Keratinocyte (primary cell): ENCODE results near the gene FBN2. TPM values are rescaled to one million over a fixed set of nuclear protein-coding genes. Genes with fewer than 3 reads are reported as not detected.
"Not testable (repeated sequence)": the region's sequence is repeated elsewhere in the genome, so short reads cannot be mapped to it uniquely, and the experiment has no call there.

Source experiments
- DNase-seq: peaks from one replicate; pipeline ENCODE4 v3.0.0-alpha.2; 2011; ENCODE audit warnings: low read depth, missing footprints, low spot score
- FAIRE-seq: peaks from 2 replicates; lab custom pipeline; 2011; peaks lifted over from hg19 to GRCh38; lab: Jason Lieb, UNC
- H2AFZ ChIP-seq: 2 replicates; pipeline ENCODE4 v1.6.0; 2012; ENCODE audit warnings: low read length, control low read depth, inconsistent platforms; ENCODE audit not compliant: control insufficient read depth
- H3K27ac ChIP-seq: 2 replicates; pipeline ENCODE4 v1.5.1; 2011; ENCODE audit warnings: low read length; ENCODE audit not compliant: control insufficient read depth, insufficient read depth
- H3K27me3 ChIP-seq: 3 replicates; pipeline ENCODE4 v1.6.0; 2011; ENCODE audit warnings: low read length; ENCODE audit not compliant: control insufficient read depth, insufficient read depth; ENCODE audit errors: extremely low read depth
- H3K36me3 ChIP-seq, 2 experiments: 2 replicates in 1 of 2; 3 replicates in 1 of 2; pipeline ENCODE4 v1.5.1; 2011; ENCODE audit warnings: low read length in 2 of 2, mild to moderate bottlenecking in 1 of 2; ENCODE audit not compliant: control insufficient read depth in 2 of 2, insufficient read depth in 2 of 2; ENCODE audit errors: extremely low read depth in 1 of 2
- H3K4me1 ChIP-seq: 3 replicates; pipeline ENCODE4 v1.5.1; 2011; ENCODE audit warnings: low read length; ENCODE audit not compliant: control insufficient read depth, insufficient read depth; ENCODE audit errors: extremely low read depth
- H3K4me2 ChIP-seq: 3 replicates; pipeline ENCODE4 v1.6.0; 2011; ENCODE audit warnings: low read depth, low read length; ENCODE audit not compliant: control insufficient read depth, insufficient read depth; ENCODE audit errors: extremely low read depth
- H3K4me3 ChIP-seq, 3 experiments: fragments of 200-600 bp in 1 of 3; sonication (generic) in 1 of 3; 2 replicates in 2 of 3; 3 replicates in 1 of 3; pipeline ENCODE4 v1.5.1; 2011 to 2016; ENCODE audit warnings: low read length in 3 of 3, mild to moderate bottlenecking in 3 of 3, control low read depth in 2 of 3, inconsistent platforms in 1 of 3, low read depth in 1 of 3, mixed read lengths in 1 of 3, mixed run types in 1 of 3, moderate library complexity in 1 of 3; ENCODE audit not compliant: control insufficient read depth in 2 of 3, insufficient read depth in 2 of 3; ENCODE audit errors: extremely low read depth in 1 of 3
- H3K79me2 ChIP-seq: 2 replicates; pipeline ENCODE4 v1.6.0; 2012; ENCODE audit warnings: low read length; ENCODE audit not compliant: control insufficient read depth, insufficient read depth
- H3K9ac ChIP-seq: 3 replicates; pipeline ENCODE4 v1.6.0; 2011; ENCODE audit warnings: low read length; ENCODE audit not compliant: control insufficient read depth, insufficient read depth; ENCODE audit errors: extremely low read depth
- H3K9me1 ChIP-seq: 3 replicates; pipeline ENCODE4 v1.6.0; 2011; ENCODE audit warnings: low read length; ENCODE audit not compliant: control insufficient read depth, insufficient read depth; ENCODE audit errors: extremely low read depth
- H3K9me3 ChIP-seq: 2 replicates; pipeline ENCODE4 v1.5.1; 2012; ENCODE audit warnings: low read depth, low read length; ENCODE audit not compliant: control insufficient read depth
- H4K20me1 ChIP-seq: 3 replicates; pipeline ENCODE4 v1.6.0; 2011; ENCODE audit warnings: low read length; ENCODE audit not compliant: control insufficient read depth, insufficient read depth; ENCODE audit errors: extremely low read depth
- CTCF ChIP-seq, 3 experiments: IDR thresholded peaks in 1 of 3; conservative IDR thresholded peaks in 1 of 3; optimal IDR thresholded peaks in 1 of 3; 2 replicates in 2 of 3; 3 replicates in 1 of 3; pipeline versions ENCODE3 to v1.5.1; 2011; ENCODE audit warnings: low read length in 3 of 3, mild to moderate bottlenecking in 3 of 3, moderate library complexity in 2 of 3, control low read depth in 1 of 3, inconsistent platforms in 1 of 3; ENCODE audit not compliant: insufficient read depth in 2 of 3; ENCODE audit errors: extremely low read depth in 1 of 3
- EZH2 ChIP-seq: IDR thresholded peaks from one replicate; pipeline ENCODE4 v1.6.1; 2012; ENCODE audit warnings: inconsistent platforms, mild to moderate bottlenecking, low read length, moderate library complexity
- dilution Hi-C: fragments of 300-500 bp; cut with MboI; formaldehyde crosslinking; loops from one replicate; pipeline ENCODE4 v1.7.0; 2020; ENCODE audit warnings: low sequenced_read_pairs; ENCODE audit not compliant: extremely low pct_ligation_motif_present
- polyA plus RNA-seq, 5 experiments: library from polyadenylated mRNA; depleted of rRNA in 3 of 5; stranded (reverse) in 3 of 5; stranded (forward) in 1 of 5; unstranded in 1 of 5; fragments of >200 nt; gene quantifications; 1 replicate in 1 of 5; 2 replicates in 3 of 5; 3 replicates in 1 of 5; pipeline versions ENCODE4 v1.2.1 to v1.2.3, GENCODE V29; 2011 to 2012; ENCODE audit warnings: missing spikeins in 2 of 5, low read depth in 1 of 5, low replicate concordance in 1 of 5

FBN2 gene
- polyA plus RNA-seq, 1 donor (not counting 4 experiments of a cell fraction or from before 2014, with no cell fraction given) = 30.1 TPM

- no peak overlapping the region for H3K27ac ChIP-seq
- dilution Hi-C loops = no loop called here
- DNase-seq (no peak), FAIRE-seq (no peak)
- H3K9me3 ChIP-seq = no peaks in the 10 kb centered on the region
- no peaks in the 10 kb centered on the region for H3K27me3 ChIP-seq
- no peaks in the 10 kb centered on the region for H3K9me1 ChIP-seq
- peaks cover 0 to 2% of the 10 kb centered on the region in 2 experiments for H3K36me3 ChIP-seq
- H4K20me1 ChIP-seq = no peaks in the 10 kb centered on the region
- H3K4me3 ChIP-seq = no peak overlapping the region
- H2AFZ ChIP-seq = no peak overlapping the region
- no peaks in the 10 kb centered on the region for H3K4me1 ChIP-seq
- H3K4me2 ChIP-seq = no peak overlapping the region
- no peak overlapping the region for H3K9ac ChIP-seq
- H3K79me2 ChIP-seq = no peaks in the 10 kb centered on the region
- TF ChIP-seq EZH2 (no peak), CTCF (optimal IDR thresholded peaks at IDR 0.05 in 1 of 3, IDR thresholded peaks at IDR 0.05 in 1 of 3, conservative IDR thresholded peaks at IDR 0.05 in 1 of 3; ENCODE audit: extremely low read depth in 1 of 3, insufficient read depth in 2 of 3, low read length in 3 of 3) (no peak)
Observed at GRCh38 chr5:128455841-128456361, 82.1 kb downstream of the FBN2 start.

GRCh38 chr5:128453121-128453520 lies 84.9 kb downstream of the FBN2 start:
- dilution Hi-C loops = no loop called here
- H3K9ac ChIP-seq = no peak overlapping the region

GRCh38 chr5:128447224-128447623 lies 90.8 kb downstream of the FBN2 start:
- H3K9me1 ChIP-seq, DNase-seq, H3K27ac ChIP-seq, H3K9me3 ChIP-seq, H3K4me2 ChIP-seq, H4K20me1 ChIP-seq, FAIRE-seq, H3K36me3 ChIP-seq, H3K79me2 ChIP-seq, H2AFZ ChIP-seq, H3K27me3 ChIP-seq, H3K4me1 ChIP-seq, H3K9ac ChIP-seq, dilution Hi-C loops, H3K4me3 ChIP-seq: not testable (repeated sequence)

More at GRCh38 chr5:128453121-128453520, 84.9 kb downstream of the FBN2 start:
- Histone ChIP-seq H3K9me1 (no peaks in the 10 kb centered on the region), H3K4me3 (no peak overlapping the region), H3K4me1 (no peaks in the 10 kb centered on the region), H3K9me3 (no peaks in the 10 kb centered on the region), H3K36me3 (peaks cover 0 to 2% of the 10 kb centered on the region in 2 experiments), H3K27me3 (no peaks in the 10 kb centered on the region), H3K27ac (no peak overlapping the region), H2AFZ (no peak overlapping the region), H4K20me1 (no peaks in the 10 kb centered on the region), H3K79me2 (no peaks in the 10 kb centered on the region), H3K4me2 (no peak overlapping the region)
- TF ChIP-seq EZH2 (no peak), CTCF (optimal IDR thresholded peaks at IDR 0.05 in 1 of 3, IDR thresholded peaks at IDR 0.05 in 1 of 3, conservative IDR thresholded peaks at IDR 0.05 in 1 of 3; ENCODE audit: extremely low read depth in 1 of 3, insufficient read depth in 2 of 3, low read length in 3 of 3) (no peak)
- no peak for FAIRE-seq
- DNase-seq = no peak
